Lower leg skin (tissue), 3 donors: ENCODE measurements around the gene DCAF11.

Source experiments
- CTCF ChIP-seq, 3 donors: fragments of 450-650 bp; IDR thresholded peaks; one replicate each; pipeline ENCODE4 v1.5.1; 2016; ENCODE audit warnings: antibody characterized with exemption in 3 of 3, mild to moderate bottlenecking in 3 of 3, moderate library complexity in 2 of 3
- POLR2A ChIP-seq, 2 donors: fragments of 450-650 bp; IDR thresholded peaks; one replicate each; pipeline ENCODE4 v1.6.1; 2016 to 2017; ENCODE audit warnings: antibody characterized with exemption in 2 of 2, mild to moderate bottlenecking in 1 of 2, moderate library complexity in 1 of 2

- TF ChIP-seq CTCF (IDR thresholded peaks at IDR 0.05) (no peak), POLR2A (IDR thresholded peaks at IDR 0.05) (no peak)
Measured at GRCh38 chr14:24084440-24084839, 30.1 kb upstream of the DCAF11 start.
